IPS-15b (cell line): Measurements from ENCODE around the gene ZBP1.

ENCODE experiments used
- H3K27me3 ChIP-seq: one replicate; pipeline ENCODE4 v1.6.1; 2013; ENCODE audit warnings: low read length; ENCODE audit not compliant: control insufficient read depth, insufficient read depth
- H3K36me3 ChIP-seq: one replicate; pipeline ENCODE4 v1.6.1; 2013; ENCODE audit warnings: low read length; ENCODE audit not compliant: control insufficient read depth, insufficient read depth
- H3K4me1 ChIP-seq: one replicate; pipeline ENCODE4 v1.6.1; 2013; ENCODE audit warnings: mild to moderate bottlenecking, low read length; ENCODE audit not compliant: control insufficient read depth, insufficient read depth
- H3K4me3 ChIP-seq: one replicate; pipeline ENCODE4 v1.5.1; 2013; ENCODE audit warnings: low read depth, low read length
- H3K9ac ChIP-seq: one replicate; pipeline ENCODE4 v1.6.1; 2013; ENCODE audit warnings: low read depth, mild to moderate bottlenecking, low read length
- H3K9me3 ChIP-seq: one replicate; pipeline ENCODE4 v1.6.1; 2013; ENCODE audit warnings: mild to moderate bottlenecking, low read length; ENCODE audit not compliant: control insufficient read depth, insufficient read depth

The ZBP1 gene

DNA sequence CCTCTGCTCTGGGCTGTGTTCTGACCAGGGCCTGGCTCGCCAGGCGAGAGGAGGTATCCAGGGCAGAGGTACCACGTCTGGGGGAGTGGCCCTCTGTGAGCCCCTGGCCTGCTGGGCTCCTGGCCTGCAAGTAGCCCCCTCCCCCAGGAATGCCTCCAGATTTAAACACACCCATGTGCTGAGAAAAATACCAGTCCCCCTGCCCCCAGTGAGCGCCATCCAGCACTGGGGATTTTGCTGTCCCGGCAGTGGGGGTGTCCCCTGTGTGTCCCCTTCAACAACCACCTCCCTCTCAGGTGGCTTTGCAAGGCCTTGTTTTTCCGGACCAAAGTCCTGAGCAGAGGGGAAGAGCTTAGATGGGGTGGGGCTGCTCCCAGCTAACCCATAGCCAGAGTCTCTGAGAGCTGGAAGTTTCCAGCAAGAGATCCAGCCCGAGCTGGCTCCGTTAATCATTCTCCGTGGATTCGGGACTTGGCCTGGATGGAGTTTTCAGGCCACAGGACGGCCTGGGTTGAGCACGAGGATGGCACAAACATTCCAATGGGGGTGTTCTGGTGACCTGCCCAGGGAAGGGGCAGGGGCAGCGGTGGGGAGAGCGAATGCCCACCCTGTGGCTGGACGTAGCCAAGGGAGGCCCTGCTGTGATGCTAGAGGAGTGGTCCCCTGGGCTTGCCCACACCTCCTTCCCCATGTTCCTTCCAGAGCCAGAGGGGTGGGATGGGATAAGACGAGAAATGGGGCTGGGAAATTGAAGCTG, 30.3 kb downstream of the ZBP1 start:
- H3K4me3 ChIP-seq: no peak overlapping the region
- H3K9ac ChIP-seq: no peak overlapping the region
- no peaks in the 10 kb centered on the region for H3K9me3 ChIP-seq
- no peaks in the 10 kb centered on the region for H3K36me3 ChIP-seq
- no peaks in the 10 kb centered on the region for H3K4me1 ChIP-seq
- no peaks in the 10 kb centered on the region for H3K27me3 ChIP-seq

GRCh38 chr20:57589123-57589727, 31.0 kb downstream of the ZBP1 start:
- Histone ChIP-seq H3K9me3 (no peaks in the 10 kb centered on the region), H3K4me1 (no peaks in the 10 kb centered on the region), H3K27me3 (no peaks in the 10 kb centered on the region), H3K9ac (no peak overlapping the region), H3K4me3 (no peak overlapping the region), H3K36me3 (no peaks in the 10 kb centered on the region)

GRCh38 chr20:57588596-57588995, 31.6 kb downstream of the ZBP1 start:
- H3K9me3 ChIP-seq: no peaks in the 10 kb centered on the region
- H3K4me1 ChIP-seq: no peaks in the 10 kb centered on the region
- no peaks in the 10 kb centered on the region for H3K36me3 ChIP-seq
- H3K27me3 ChIP-seq: no peaks in the 10 kb centered on the region
- no peak overlapping the region for H3K4me3 ChIP-seq
- no peak overlapping the region for H3K9ac ChIP-seq

DNA sequence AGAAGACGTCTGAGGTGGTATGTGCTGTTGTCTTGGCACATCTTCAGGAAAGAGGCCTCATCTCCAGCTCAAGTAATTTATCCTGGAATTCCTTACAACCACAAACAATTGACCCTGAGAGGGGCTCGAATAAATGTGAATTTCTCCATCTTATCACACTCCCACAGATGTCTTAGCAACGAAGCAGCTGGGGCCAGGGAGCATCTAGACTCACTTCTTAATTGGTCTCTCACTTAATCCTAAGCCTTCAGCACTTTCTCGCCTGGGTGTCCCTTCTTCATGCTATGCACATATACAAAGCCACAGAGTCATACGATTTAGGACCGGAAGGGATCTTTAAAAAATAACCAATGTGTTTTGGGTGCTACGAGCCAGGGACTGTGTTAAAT, 32.2 kb downstream of the ZBP1 start:
- Histone ChIP-seq H3K36me3 (no peaks in the 10 kb centered on the region), H3K9ac (no peak overlapping the region), H3K27me3 (no peaks in the 10 kb centered on the region), H3K4me1 (no peaks in the 10 kb centered on the region), H3K9me3 (no peaks in the 10 kb centered on the region), H3K4me3 (no peak overlapping the region)

- no peaks in the 10 kb centered on the region for H3K4me1 ChIP-seq
- no peak overlapping the region for H3K4me3 ChIP-seq
- no peaks in the 10 kb centered on the region for H3K36me3 ChIP-seq
- no peaks in the 10 kb centered on the region for H3K27me3 ChIP-seq
- no peaks in the 10 kb centered on the region for H3K9me3 ChIP-seq
- H3K9ac ChIP-seq: no peak overlapping the region
These were observed 32.8 kb downstream of the ZBP1 start for GRCh38 chr20:57587278-57587988.

DNA sequence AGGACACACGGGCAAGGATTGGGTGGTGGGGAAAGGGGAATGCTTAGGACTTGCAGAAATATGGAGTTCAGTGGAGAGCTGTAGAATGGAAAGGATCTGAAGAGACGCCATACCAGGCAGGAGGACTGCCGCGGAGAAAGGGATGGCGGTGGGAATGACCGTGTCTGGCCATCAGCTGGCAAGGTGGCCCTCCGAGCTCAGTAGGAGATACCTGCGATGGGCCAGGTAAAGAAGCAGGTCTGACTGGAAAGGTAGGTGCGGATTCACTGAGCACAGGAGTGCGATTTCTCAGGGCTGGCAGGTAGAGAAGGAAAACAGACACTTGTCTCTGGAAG, 33.3 kb downstream of the ZBP1 start:
- H3K9ac ChIP-seq: no peak overlapping the region
- no peaks in the 10 kb centered on the region for H3K27me3 ChIP-seq

GRCh38 chr20:57586370-57586793, 33.8 kb downstream of the ZBP1 start:
- Histone ChIP-seq H3K4me1 (no peaks in the 10 kb centered on the region), H3K4me3 (no peak overlapping the region), H3K9me3 (no peaks in the 10 kb centered on the region), H3K36me3 (no peaks in the 10 kb centered on the region), H3K27me3 (no peaks in the 10 kb centered on the region), H3K9ac (no peak overlapping the region)

More for the DNA sequence above, 33.3 kb downstream of the ZBP1 start:
- H3K4me1 ChIP-seq: no peaks in the 10 kb centered on the region
- no peaks in the 10 kb centered on the region for H3K9me3 ChIP-seq
- H3K36me3 ChIP-seq: no peaks in the 10 kb centered on the region
- H3K4me3 ChIP-seq: no peak overlapping the region

DNA sequence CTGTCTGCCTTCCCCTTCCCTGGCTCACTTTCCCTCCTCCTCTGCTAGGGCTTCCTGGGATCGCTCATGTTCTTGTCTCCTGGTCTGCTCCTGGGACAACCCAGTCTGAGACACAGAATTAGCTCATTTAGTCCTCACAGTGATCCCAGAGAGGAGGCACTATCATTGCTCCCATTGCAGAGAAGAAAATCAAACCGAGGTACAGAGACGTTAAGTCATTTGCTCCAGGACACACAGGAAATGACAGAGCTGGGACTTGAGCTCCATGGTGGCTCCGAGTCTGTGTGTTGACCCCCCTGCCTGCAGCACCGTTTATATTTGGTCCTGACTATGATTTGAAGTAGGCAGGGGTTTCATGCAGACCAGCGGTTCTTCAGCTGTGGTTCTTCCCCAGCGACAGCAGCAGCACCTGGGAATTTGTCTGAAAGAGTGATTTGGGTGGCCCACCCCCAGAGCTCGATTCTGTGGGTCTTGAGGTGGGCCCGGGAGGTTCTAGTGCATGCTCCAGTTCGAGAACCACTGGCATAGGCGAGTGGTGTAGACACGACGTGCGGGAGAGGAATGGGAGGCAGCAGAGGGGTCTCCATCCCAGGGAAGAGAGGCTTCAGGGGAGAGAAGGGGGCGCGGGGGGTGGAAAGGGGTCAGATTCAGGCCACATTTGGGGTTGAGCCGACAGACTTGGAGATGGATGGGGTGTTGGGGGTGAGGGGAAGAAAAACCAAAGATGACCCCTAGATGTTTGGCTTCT, 34.6 kb downstream of the ZBP1 start:
- no peaks in the 10 kb centered on the region for H3K27me3 ChIP-seq
- H3K4me3 ChIP-seq: no peak overlapping the region
- no peaks in the 10 kb centered on the region for H3K9me3 ChIP-seq
- H3K4me1 ChIP-seq: no peaks in the 10 kb centered on the region
- H3K36me3 ChIP-seq: no peaks in the 10 kb centered on the region
- no peak overlapping the region for H3K9ac ChIP-seq

DNA sequence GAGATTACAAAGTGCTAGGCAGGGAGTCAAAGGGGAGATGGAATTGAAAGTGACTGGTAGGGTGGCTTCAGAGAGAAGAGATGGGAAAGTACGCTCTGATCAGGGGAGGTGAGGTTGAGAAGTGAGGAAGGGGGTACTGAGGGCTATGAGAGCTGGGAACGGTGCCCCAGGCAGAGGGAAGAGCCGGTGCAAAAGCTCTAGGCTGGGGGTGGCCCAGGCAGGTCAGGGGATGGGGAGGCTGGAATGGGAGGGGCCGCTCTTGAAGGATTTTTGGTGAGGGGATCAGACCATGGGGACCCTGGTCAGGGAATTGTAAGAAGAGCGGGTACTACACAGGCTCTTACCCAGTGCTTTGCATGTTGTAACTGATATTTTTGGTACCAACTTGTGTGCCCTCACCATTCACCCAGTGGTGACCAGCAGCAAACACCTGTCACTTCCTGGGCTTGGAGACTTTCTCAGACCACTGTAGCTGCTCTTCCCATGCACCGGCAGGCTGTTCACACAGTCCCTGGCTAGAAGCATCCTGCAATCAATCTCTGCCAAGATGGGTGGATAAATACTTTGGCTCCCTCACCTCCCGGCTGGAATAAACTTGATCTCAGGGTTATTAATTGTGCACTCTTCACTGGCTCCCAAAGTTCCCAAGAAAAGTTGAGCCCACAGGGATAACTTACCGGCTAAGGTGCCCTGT, 35.3 kb downstream of the ZBP1 start:
- Histone ChIP-seq H3K27me3 (no peaks in the 10 kb centered on the region), H3K36me3 (no peaks in the 10 kb centered on the region), H3K4me1 (no peaks in the 10 kb centered on the region), H3K9me3 (no peaks in the 10 kb centered on the region), H3K4me3 (no peak overlapping the region), H3K9ac (no peak overlapping the region)

DNA sequence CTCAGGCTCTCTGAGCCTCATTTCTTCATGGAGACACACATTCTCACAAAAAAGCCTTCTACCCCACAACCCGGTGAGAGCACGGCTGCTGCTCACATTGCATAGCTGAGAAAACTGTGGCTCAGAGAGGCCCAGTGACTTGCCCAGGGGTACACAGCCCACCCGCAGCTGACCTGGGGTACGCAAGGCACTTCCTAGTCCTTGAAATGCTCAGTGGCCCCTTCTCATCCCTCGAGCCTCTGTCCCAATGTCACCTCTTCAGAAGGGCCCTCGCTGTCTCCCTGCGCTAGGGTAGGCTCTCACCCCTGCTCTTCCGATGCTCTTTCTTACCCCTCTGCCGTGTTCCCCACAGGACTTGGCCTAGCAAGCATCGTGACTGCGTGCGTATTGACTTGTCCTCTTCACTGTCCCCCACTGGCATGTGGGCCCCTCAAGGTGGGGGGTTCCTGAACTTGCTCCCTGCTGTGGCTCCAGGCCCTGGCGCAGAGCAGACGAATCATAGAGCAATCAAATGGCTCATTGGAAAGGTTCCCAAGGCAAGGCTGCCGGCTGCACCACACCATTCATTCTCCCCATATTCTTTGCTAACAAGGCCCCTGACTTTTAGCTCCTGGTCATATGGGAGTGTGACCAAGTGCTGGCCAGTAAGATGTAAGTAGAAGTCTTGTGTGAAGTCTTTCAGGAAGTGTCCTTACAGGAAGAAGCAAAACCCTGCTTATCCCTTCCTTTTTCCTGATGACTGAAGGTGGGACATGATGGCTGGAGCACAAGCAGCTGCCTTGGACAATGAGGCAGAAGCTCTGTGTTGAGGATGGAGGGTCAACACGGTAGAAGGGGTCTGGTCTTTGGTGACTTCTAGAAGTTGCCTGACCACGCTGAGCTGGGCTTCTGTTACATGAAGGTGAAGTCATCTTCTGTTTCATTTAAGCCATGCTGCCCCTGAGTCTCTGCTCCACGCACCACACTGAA, 36.7 kb downstream of the ZBP1 start:
- no peaks in the 10 kb centered on the region for H3K36me3 ChIP-seq
- H3K9ac ChIP-seq: no peak overlapping the region
- H3K4me3 ChIP-seq: no peak overlapping the region
- no peaks in the 10 kb centered on the region for H3K4me1 ChIP-seq
- H3K27me3 ChIP-seq: no peaks in the 10 kb centered on the region
- H3K9me3 ChIP-seq: no peaks in the 10 kb centered on the region
